Endothelial cell of umbilical vein (primary cell): ENCODE measurements around the gene ACTR1A.

Experiments
- CTCF ChIP-seq, 2 donors: IDR thresholded peaks; 1 replicate in 1 of 2; 2 replicates in 1 of 2; pipeline ENCODE4 v1.5.1; 2011; ENCODE audit warnings: low read length in 2 of 2, mild to moderate bottlenecking in 2 of 2, moderate library complexity in 2 of 2, control low read depth in 1 of 2, inconsistent platforms in 1 of 2, low read depth in 1 of 2; ENCODE audit not compliant: insufficient read depth in 1 of 2; ENCODE audit errors: extremely low read depth in 1 of 2
- POLR2AphosphoS5 ChIP-seq: IDR thresholded peaks from 2 replicates; pipeline ENCODE4 v1.6.1; 2012; ENCODE audit warnings: low read depth, mild to moderate bottlenecking, control low read depth, low read length, moderate library complexity; ENCODE audit not compliant: insufficient read depth

DNA sequence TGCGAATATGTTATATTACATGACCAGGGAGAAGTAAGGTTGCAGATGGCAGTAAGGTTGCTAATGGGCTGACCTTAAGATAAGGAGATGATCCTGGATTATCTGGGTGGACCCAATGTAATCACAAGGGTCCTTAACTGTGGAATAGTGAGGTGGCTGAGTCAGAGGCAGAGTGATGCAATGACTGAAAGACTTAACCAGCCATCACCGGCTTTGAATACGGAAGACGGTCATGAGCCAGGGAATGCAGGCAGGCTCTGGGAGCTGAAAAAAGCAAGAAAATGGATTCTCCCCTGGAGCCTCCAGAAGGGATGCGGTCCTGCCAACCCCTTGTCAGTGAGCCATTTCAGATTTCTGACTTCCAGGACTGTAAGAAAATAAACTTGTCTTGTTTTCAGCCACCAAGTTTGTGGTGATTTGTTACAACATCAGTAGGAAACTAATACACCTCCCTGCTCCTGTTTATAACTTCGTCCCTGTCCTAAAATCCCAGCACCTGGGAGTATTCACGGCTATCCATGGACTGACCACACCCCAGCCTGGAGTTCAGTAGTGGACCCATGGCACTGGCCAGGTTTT lies 46.5 kb downstream of the ACTR1A start:
- no peak for TF ChIP-seq POLR2AphosphoS5
- no peak for TF ChIP-seq CTCF (IDR thresholded peaks at IDR 0.05; ENCODE audit: extremely low read depth in 1 of 2, insufficient read depth in 1 of 2, low read depth in 1 of 2, low read length in 2 of 2)
